H9 (cell line): ENCODE data around the gene AHNAK. TPM values are rescaled to one million over a fixed set of nuclear protein-coding genes. Genes with fewer than 3 reads are reported as not detected.

Experiments
- DNase-seq: peaks from one replicate; pipeline ENCODE4 v3.0.0-alpha.2; 2017
- H2AFZ ChIP-seq: one replicate; pipeline ENCODE4 v1.6.1; 2013; ENCODE audit warnings: mild to moderate bottlenecking, low read length, control low read depth, moderate library complexity
- H2AK5ac ChIP-seq: 2 replicates; pipeline ENCODE4 v1.6.1; 2013; ENCODE audit warnings: low read length, control low read depth, mixed read lengths; ENCODE audit not compliant: insufficient read length
- H2BK120ac ChIP-seq: one replicate; pipeline ENCODE4 v1.6.1; 2013; ENCODE audit warnings: low read depth, mild to moderate bottlenecking, low read length, control low read depth, inconsistent platforms; ENCODE audit not compliant: poor library complexity, severe bottlenecking
- H2BK12ac ChIP-seq: 2 replicates; pipeline ENCODE4 v1.6.1; 2013; ENCODE audit warnings: low read length, control low read depth, mixed read lengths, low read depth; ENCODE audit not compliant: insufficient read length
- H2BK15ac ChIP-seq: 2 replicates; pipeline ENCODE4 v1.6.1; 2013; ENCODE audit warnings: low read depth, low read length, control low read depth
- H2BK20ac ChIP-seq: one replicate; pipeline ENCODE4 v1.6.1; 2013; ENCODE audit warnings: low read depth, mild to moderate bottlenecking, low read length, control low read depth, inconsistent platforms; ENCODE audit not compliant: poor library complexity, severe bottlenecking
- H2BK5ac ChIP-seq: 2 replicates; pipeline ENCODE4 v1.6.1; 2013; ENCODE audit warnings: low read length, control low read depth, mixed read lengths; ENCODE audit not compliant: insufficient read length
- H3K14ac ChIP-seq: 2 replicates; pipeline ENCODE4 v1.6.1; 2013; ENCODE audit warnings: low read length, control low read depth; ENCODE audit not compliant: insufficient read depth
- H3K18ac ChIP-seq: 2 replicates; pipeline ENCODE4 v1.6.1; 2013; ENCODE audit warnings: low read depth, mild to moderate bottlenecking, mixed read lengths, low read length, control low read depth; ENCODE audit not compliant: insufficient read length
- H3K23ac ChIP-seq: 2 replicates; pipeline ENCODE4 v1.6.1; 2013; ENCODE audit warnings: low read length, control low read depth, mixed read lengths, low read depth; ENCODE audit not compliant: insufficient read length
- H3K23me2 ChIP-seq: 2 replicates; pipeline ENCODE4 v1.6.1; 2013; ENCODE audit warnings: low read depth, mild to moderate bottlenecking, mixed read lengths, low read length, control low read depth; ENCODE audit not compliant: insufficient read length, poor library complexity, severe bottlenecking
- H3K27ac ChIP-seq: 2 replicates; pipeline ENCODE4 v1.5.1; 2013; ENCODE audit warnings: low read length, control low read depth, mixed read lengths, low read depth; ENCODE audit not compliant: insufficient read length
- H3K27me3 ChIP-seq: 2 replicates; pipeline ENCODE4 v1.6.1; 2013; ENCODE audit warnings: low read length, control low read depth, inconsistent platforms; ENCODE audit not compliant: insufficient read depth
- H3K4ac ChIP-seq: 2 replicates; pipeline ENCODE4 v1.6.1; 2013; ENCODE audit warnings: low read depth, mild to moderate bottlenecking, control low read depth, inconsistent platforms, low read length, moderate library complexity
- H3K4me1 ChIP-seq: 2 replicates; pipeline ENCODE4 v1.6.1; 2013; ENCODE audit warnings: low read length, control low read depth, inconsistent platforms; ENCODE audit not compliant: insufficient read depth
- H3K4me2 ChIP-seq: 2 replicates; pipeline ENCODE4 v1.6.1; 2013; ENCODE audit warnings: low read length, control low read depth, mixed read lengths; ENCODE audit not compliant: insufficient read length, insufficient read depth
- H3K56ac ChIP-seq: 2 replicates; pipeline ENCODE4 v1.6.1; 2013; ENCODE audit warnings: low read depth, mild to moderate bottlenecking, mixed read lengths, low read length, control low read depth; ENCODE audit not compliant: insufficient read length
- H3K79me1 ChIP-seq: 2 replicates; pipeline ENCODE4 v1.6.1; 2013; ENCODE audit warnings: low read depth, mild to moderate bottlenecking, moderate library complexity, low read length, control low read depth, inconsistent platforms; ENCODE audit not compliant: insufficient read depth, poor library complexity, severe bottlenecking
- H3K79me2 ChIP-seq: 2 replicates; pipeline ENCODE4 v1.6.1; 2013; ENCODE audit warnings: low read length, control low read depth, inconsistent platforms; ENCODE audit not compliant: insufficient read depth
- H3K9ac ChIP-seq: 2 replicates; pipeline ENCODE4 v1.6.1; 2013; ENCODE audit warnings: low read length, control low read depth, mixed read lengths; ENCODE audit not compliant: insufficient read length; ENCODE audit errors: extremely low read depth
- H3K9me3 ChIP-seq: one replicate; pipeline ENCODE4 v1.6.1; 2013; ENCODE audit warnings: low read depth, low read length, inconsistent platforms; ENCODE audit not compliant: control insufficient read depth
- H3T11ph ChIP-seq: one replicate; pipeline ENCODE4 v1.6.1; 2013; ENCODE audit warnings: mild to moderate bottlenecking, low read length, control low read depth, inconsistent platforms
- H4K20me1 ChIP-seq: one replicate; pipeline ENCODE4 v1.6.1; 2013; ENCODE audit not compliant: control insufficient read depth, insufficient read length, insufficient read depth
- H4K5ac ChIP-seq: 2 replicates; pipeline ENCODE4 v1.6.1; 2013; ENCODE audit warnings: low read depth, mild to moderate bottlenecking, mixed read lengths, low read length, control low read depth; ENCODE audit not compliant: insufficient read length
- H4K8ac ChIP-seq: replicated peaks from 2 replicates; pipeline ENCODE4 v1.6.1; 2013; ENCODE audit warnings: low read length, control low read depth, mixed read lengths, low read depth; ENCODE audit not compliant: insufficient read length
- H4K91ac ChIP-seq: 2 replicates; pipeline ENCODE4 v1.6.1; 2013; ENCODE audit warnings: low read depth, mild to moderate bottlenecking, moderate library complexity, mixed read lengths, low read length, control low read depth; ENCODE audit not compliant: insufficient read length
- H3K27ac Mint-ChIP-seq, 3 experiments: 2 replicates in 2 of 3; 3 replicates in 1 of 3; pipeline ENCODE4 v1.8.0; 2020 to 2021; ENCODE audit warnings: mixed read lengths in 3 of 3, mild to moderate bottlenecking in 1 of 3, moderate library complexity in 1 of 3
- H3K27me3 Mint-ChIP-seq: 2 replicates; pipeline ENCODE4 v1.8.0; 2021; ENCODE audit warnings: low read depth, mild to moderate bottlenecking, moderate library complexity, mixed read lengths
- H3K36me3 Mint-ChIP-seq, 3 experiments: 2 replicates in 2 of 3; 3 replicates in 1 of 3; pipeline ENCODE4 v1.8.0; 2020 to 2021; ENCODE audit warnings: low read depth in 3 of 3, mixed read lengths in 3 of 3; ENCODE audit not compliant: insufficient read depth in 1 of 3
- H3K4me1 Mint-ChIP-seq, 2 experiments: 2 replicates each; pipeline ENCODE4 v1.8.0; 2020; ENCODE audit warnings: mixed read lengths in 2 of 2
- H3K4me3 Mint-ChIP-seq, 2 experiments: 2 replicates in 1 of 2; 3 replicates in 1 of 2; pipeline ENCODE4 v1.8.0; 2020 to 2021; ENCODE audit warnings: mild to moderate bottlenecking in 2 of 2, mixed read lengths in 2 of 2, moderate library complexity in 1 of 2
- H3K9me3 Mint-ChIP-seq, 2 experiments: 2 replicates in 1 of 2; 3 replicates in 1 of 2; pipeline ENCODE4 v1.8.0; 2020; ENCODE audit warnings: mild to moderate bottlenecking in 2 of 2, mixed read lengths in 2 of 2, moderate library complexity in 1 of 2
- WGBS: extraction: QIAGEN DNeasy Blood & Tissue Kit; methylation state at CpG from one replicate; pipeline ENCODE4 v1.1.7; 2013; ENCODE audit warnings: missing lambda C conversion rate, low lambda C conversion rate, mixed read lengths; ENCODE audit not compliant: insufficient read length; ENCODE audit errors: extremely low coverage; 5-methylcytosine and 5-hydroxymethylcytosine counted together
- total RNA-seq: library from RNA; stranded (reverse); gene quantifications from 2 replicates; pipeline ENCODE4 v1.2.1, GENCODE V29; 2021
- TF ChIP-seq, protein P1 (sequence below): fragments of 200-600 bp; sonication (generic); conservative IDR thresholded peaks from 3 replicates; pipeline ENCODE4 v1.8.0; 2021; ENCODE audit warnings: antibody characterized with exemption, mild to moderate bottlenecking

AHNAK gene
- total RNA-seq, 1 experiment from 2014 or later: 15.2 TPM

DNA sequence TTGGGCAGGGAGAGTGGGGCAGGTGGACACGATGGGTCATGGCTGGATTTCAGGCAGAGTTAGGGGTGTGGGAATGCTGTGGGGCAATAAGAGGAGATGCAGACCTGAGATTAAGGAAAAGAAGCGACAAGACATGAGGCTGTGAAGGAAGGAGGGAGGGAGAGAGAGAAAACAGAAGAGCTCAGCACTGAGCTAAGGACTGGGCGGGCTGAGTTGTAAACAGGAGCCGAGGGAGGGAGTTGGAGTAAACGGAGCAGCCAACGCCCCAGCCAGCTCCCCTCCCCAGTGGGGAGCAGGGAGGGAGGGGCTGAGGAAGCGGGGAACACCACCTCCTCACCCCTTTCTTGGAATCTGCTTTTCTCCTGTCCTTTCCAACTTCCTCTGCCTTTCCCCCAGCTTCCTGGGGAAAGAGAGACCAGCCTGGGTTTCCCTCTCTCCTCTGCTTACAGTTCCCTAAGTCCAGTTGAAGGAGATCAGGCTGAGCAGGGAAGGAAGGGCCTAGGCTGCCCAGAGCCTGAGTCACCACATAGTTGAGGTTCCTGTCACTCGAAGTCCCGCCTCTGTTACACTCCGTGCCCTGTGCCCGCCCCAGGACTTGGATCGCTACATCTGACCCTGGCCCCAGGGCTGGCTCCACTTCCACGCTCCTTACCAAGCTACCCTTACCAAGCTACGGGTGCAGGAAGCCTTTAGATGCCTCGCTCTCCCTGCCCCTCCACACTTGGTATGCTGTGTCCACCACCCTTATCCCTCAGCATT lies 6.7 kb upstream of the AHNAK start:
- peak overlapping the region; percentile 28 to 68 for H3K4me3 Mint-ChIP-seq
- Histone ChIP-seq H2BK5ac (no peak overlapping the region), H4K5ac (no peak overlapping the region), H3K23me2 (no peaks in the 10 kb centered on the region), H3K79me2 (no peaks in the 10 kb centered on the region), H2BK20ac (peak overlapping the region; percentile 97), H3K14ac (peak overlapping the region; percentile 90), H3K56ac (no peak overlapping the region), H3K4ac (peak overlapping the region; percentile 79; the same call in 1 of the 2 replicates), H3K27ac (peak overlapping the region; percentile 1), H4K20me1 (peaks cover 2% of the 10 kb centered on the region), H3K9ac (peak overlapping the region; percentile 14), H2BK12ac (peak overlapping the region; percentile 95), H2BK120ac (peak overlapping the region; percentile 93), H2AK5ac (no peak overlapping the region), H2AFZ (no peak overlapping the region), H3T11ph (peak overlapping the region; percentile 46), H4K91ac (peak overlapping the region; percentile 73), H3K4me2 (peak overlapping the region; percentile 44), H3K27me3 (peaks cover 9% of the 10 kb centered on the region; the same call in 1 of the 2 replicates), H3K4me1 (peaks cover 22% of the 10 kb centered on the region; the same call in 1 of the 2 replicates), H3K23ac (no peak overlapping the region), H4K8ac (no peak overlapping the region), H3K79me1 (no peaks in the 10 kb centered on the region), H2BK15ac (0 out of 2 replicates have a peak overlapping the region, but pooled peaks have one; percentile 0), H3K9me3 (no peaks in the 10 kb centered on the region), H3K18ac (peak overlapping the region; percentile 95)
- peak; percentile 84 for DNase-seq
- peaks cover 33% of the 10 kb centered on the region for H3K27me3 Mint-ChIP-seq
- no peaks in the 10 kb centered on the region; a peak in 1 of 5 replicates for H3K9me3 Mint-ChIP-seq
- peak overlapping the region; percentile 74 to 99 (median 95) for H3K27ac Mint-ChIP-seq
- H3K4me1 Mint-ChIP-seq: peaks cover 51 to 66% of the 10 kb centered on the region in 2 experiments
- WGBS: no CpG with 5 or more reads among the region's 15 CpGs
- peaks cover 5 to 30% (median 22%) of the 10 kb centered on the region in 3 experiments for H3K36me3 Mint-ChIP-seq
- TF ChIP-seq, protein P1, sequence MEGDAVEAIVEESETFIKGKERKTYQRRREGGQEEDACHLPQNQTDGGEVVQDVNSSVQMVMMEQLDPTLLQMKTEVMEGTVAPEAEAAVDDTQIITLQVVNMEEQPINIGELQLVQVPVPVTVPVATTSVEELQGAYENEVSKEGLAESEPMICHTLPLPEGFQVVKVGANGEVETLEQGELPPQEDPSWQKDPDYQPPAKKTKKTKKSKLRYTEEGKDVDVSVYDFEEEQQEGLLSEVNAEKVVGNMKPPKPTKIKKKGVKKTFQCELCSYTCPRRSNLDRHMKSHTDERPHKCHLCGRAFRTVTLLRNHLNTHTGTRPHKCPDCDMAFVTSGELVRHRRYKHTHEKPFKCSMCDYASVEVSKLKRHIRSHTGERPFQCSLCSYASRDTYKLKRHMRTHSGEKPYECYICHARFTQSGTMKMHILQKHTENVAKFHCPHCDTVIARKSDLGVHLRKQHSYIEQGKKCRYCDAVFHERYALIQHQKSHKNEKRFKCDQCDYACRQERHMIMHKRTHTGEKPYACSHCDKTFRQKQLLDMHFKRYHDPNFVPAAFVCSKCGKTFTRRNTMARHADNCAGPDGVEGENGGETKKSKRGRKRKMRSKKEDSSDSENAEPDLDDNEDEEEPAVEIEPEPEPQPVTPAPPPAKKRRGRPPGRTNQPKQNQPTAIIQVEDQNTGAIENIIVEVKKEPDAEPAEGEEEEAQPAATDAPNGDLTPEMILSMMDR: no peak
